Heart left ventricle (tissue), 16 donors: ENCODE results near the gene GK2. TPM values are rescaled to one million over a fixed set of nuclear protein-coding genes. Genes with fewer than 3 reads are reported as not detected.

Experiments
- ATAC-seq, 4 donors: fragments of 200-7000 bp; cut with Tn5 transposase; one replicate each; pipeline ENCODE4 v1.9.1; 2020 to 2022; ENCODE audit warnings: moderate library complexity in 4 of 4, mild to moderate bottlenecking in 3 of 4, moderate number of reproducible peaks in 1 of 4
- DNase-seq, 5 donors: peaks; one replicate each; pipeline ENCODE4 v3.0.0-alpha.2; 2020
- H3K27ac ChIP-seq, 12 donors: fragments of 200-600 bp; sonication (generic) in 4 of 12; one replicate each; pipeline versions ENCODE4 v1.5.0 to v1.8.0; 2016 to 2022; ENCODE audit warnings: mild to moderate bottlenecking in 2 of 12
- H3K27me3 ChIP-seq, 9 donors: fragments of 200-600 bp; sonication (generic) in 2 of 9; one replicate each; pipeline versions ENCODE4 v1.5.1 to v1.8.0; 2016 to 2022; ENCODE audit warnings: mild to moderate bottlenecking in 3 of 9
- H3K36me3 ChIP-seq, 9 donors: fragments of 200-600 bp; sonication (generic) in 2 of 9; one replicate each; pipeline versions ENCODE4 v1.5.0 to v1.8.0; 2018 to 2022; ENCODE audit warnings: mild to moderate bottlenecking in 2 of 9
- H3K4me1 ChIP-seq, 12 donors: fragments of 200-600 bp; sonication (generic) in 4 of 12; one replicate each; pipeline versions ENCODE4 v1.5.0 to v1.8.0; 2016 to 2022; ENCODE audit warnings: mild to moderate bottlenecking in 3 of 12
- H3K4me3 ChIP-seq, 12 donors: fragments of 200-600 bp; sonication (generic) in 4 of 12; one replicate each; pipeline versions ENCODE4 v1.5.0 to v1.8.0; 2017 to 2022; ENCODE audit warnings: mild to moderate bottlenecking in 9 of 12, moderate library complexity in 4 of 12
- H3K9me3 ChIP-seq, 12 donors: fragments of 200-600 bp; sonication (generic) in 4 of 12; one replicate each; pipeline versions ENCODE4 v1.5.0 to v1.8.0; 2016 to 2022; ENCODE audit warnings: mild to moderate bottlenecking in 1 of 12
- CTCF ChIP-seq, 12 donors: fragments of 200-600 bp; sonication (generic) in 4 of 12; IDR thresholded peaks; one replicate each; pipeline versions ENCODE4 v1.5.0 to v1.8.0; 2018 to 2022; ENCODE audit warnings: antibody characterized with exemption in 12 of 12, mild to moderate bottlenecking in 5 of 12
- POLR2A ChIP-seq, 2 donors: fragments of 450-650 bp; IDR thresholded peaks; one replicate each; pipeline ENCODE4 v1.6.1; 2017; ENCODE audit warnings: antibody characterized with exemption in 2 of 2, mild to moderate bottlenecking in 2 of 2, moderate library complexity in 2 of 2
- WGBS, 4 donors: extraction: QIAGEN DNeasy Blood & Tissue Kit in 2 of 4; methylation state at CpG; one replicate each; pipeline versions ENCODE4 v1.1.5 to v1.1.7; 2013 to 2018; 5-methylcytosine and 5-hydroxymethylcytosine counted together
- intact Hi-C, 10 donors: fragments of 100-400 bp; cut with DNase I; formaldehyde crosslinking; loops; one replicate each; pipeline versions ENCODE4 v1.11.1 to v1.14.2; 2022
- long read RNA-seq, 3 donors: library from polyadenylated mRNA; unstranded; transcript quantifications; one replicate each; pipeline ENCODE4 v2.0.0, GENCODE V29; 2020 to 2021
- polyA plus RNA-seq, 2 donors: library from polyadenylated mRNA; stranded (reverse); fragments of 200-250 nt; gene quantifications; one replicate each; pipeline ENCODE4 v1.2.3, GENCODE V29; 2013
- total RNA-seq, 9 donors: library from RNA; depleted of rRNA in 2 of 9; stranded (reverse); fragments of >200 nt in 2 of 9; fragmentation: NEBNext Ultra II Directional in 3 of 9; extraction: Animal tissue kit (Norgen Biotek cat#: 25700) in 3 of 9; gene quantifications; one replicate each; pipeline versions ENCODE4 v1.1.0 to v1.2.4, GENCODE V29; 2016 to 2023
- donor health status: ischemic (EF 13 %, LVEDD 7.1; RV severe dilation, severe dysfunction).
- donor health status: healthy with polysubstance abuse.
- donor health status: DM: no; HTN: yes; CAD: no.
- donor health status: DM: no; HTN: no; CAD: no.
- donor health status: ischemic (EF 25% LVEDD 6.9; RV normal size, moderate dysfunction).
- donor health status: ischemic (EF 25% LVEDD 5.7; RV mildly dilated, moderate dysfunction).
- donor health status: healthy.
- donor health status: DM: yes; HTN: yes; CAD: no.
- donor health status: ischemic (EF 35%, LVEDD 5.7; RV mildly dilated, moderate dysfunction).
- donor health status: nonischemic (EF 11% LVEDD 7.7; RV severe dilation, severe dysfunction).
- donor health status: DM: yes; HTN: yes; CAD: no.
- donor health status: PGD.
- donor health status: ischemic (EF 29% LVEDD 5.4; RV normal size, mild dysfunction).
- donor health status: nonischemic (EF 23%, LVEDD 6.1; RV moderate dilation, normal function).

GK2 gene
- total RNA-seq (not detected), polyA plus RNA-seq (not detected)
- long read RNA-seq, donor 1 = 0 reads
- long read RNA-seq, donor 2 = 0 reads
- long read RNA-seq, donor 3 = 0 reads

GRCh38 chr4:79408063-79408462 is at the start of gene GK2:
Gene GK2 (minus strand): TSS chr4:79408228. CDS start chr4:79408200, 28 bp downstream.
- intact Hi-C loops = no loop called here
- Histone ChIP-seq H3K27me3 (no peaks in the 10 kb centered on the region), H3K36me3 (no peaks in the 10 kb centered on the region), H3K9me3 (peaks cover 0 to 4% (median 0%) of the 10 kb centered on the region in 12 donors), H3K27ac (no peak within 1 kb of the TSS), H3K4me1 (no peaks in the 10 kb centered on the region), H3K4me3 (no peak within 1 kb of the TSS)
- DNase-seq (peak in 1 of 5 donors; percentile 49), ATAC-seq (no peak)
- 91 to 96% (median 92%) methylated on average over 16 of the region's 16 CpGs for WGBS, 4 donors
- TF ChIP-seq CTCF (IDR thresholded peaks at IDR 0.05) (no peak), POLR2A (IDR thresholded peaks at IDR 0.05) (no peak)

- no peaks in the 10 kb centered on the region for H3K9me3 ChIP-seq
- H3K4me3 ChIP-seq = no peak overlapping the region
- ATAC-seq = no peak
- 40 to 51% (median 45%) methylated on average over 5 of the region's 5 CpGs for WGBS, 4 donors
- TF ChIP-seq POLR2A (IDR thresholded peaks at IDR 0.05) (no peak), CTCF (IDR thresholded peaks at IDR 0.05) (no peak)
- no peak overlapping the region for H3K27ac ChIP-seq
- no peaks in the 10 kb centered on the region for H3K4me1 ChIP-seq
- H3K27me3 ChIP-seq = no peaks in the 10 kb centered on the region
- no peak for DNase-seq
- H3K36me3 ChIP-seq = no peaks in the 10 kb centered on the region
- intact Hi-C loops = no loop called here
Observed at GRCh38 chr4:79455216-79455615, 47.2 kb upstream of the GK2 start.

GRCh38 chr4:79454656-79455055 is 46.6 kb upstream of the GK2 start:
- WGBS, 4 donors = 73 to 78% (median 76%) methylated on average over 2 of the region's 2 CpGs

GRCh38 chr4:79450053-79450452 is 42.0 kb upstream of the GK2 start:
- ATAC-seq (no peak), DNase-seq (no peak)
- intact Hi-C loops = no loop called here
- no peaks in the 10 kb centered on the region for H3K36me3 ChIP-seq
- 58 to 86% (median 74%) methylated on average over 2 of the region's 2 CpGs for WGBS, 4 donors
- H3K4me1 ChIP-seq = no peaks in the 10 kb centered on the region
- no peaks in the 10 kb centered on the region for H3K27me3 ChIP-seq
- H3K27ac ChIP-seq = no peak overlapping the region
- TF ChIP-seq POLR2A (IDR thresholded peaks at IDR 0.05) (no peak), CTCF (IDR thresholded peaks at IDR 0.05) (no peak)
- no peak overlapping the region for H3K4me3 ChIP-seq
- no peaks in the 10 kb centered on the region for H3K9me3 ChIP-seq

More at GRCh38 chr4:79454656-79455055, 46.6 kb upstream of the GK2 start:
- Histone ChIP-seq H3K4me3 (no peak overlapping the region), H3K36me3 (no peaks in the 10 kb centered on the region), H3K27me3 (no peaks in the 10 kb centered on the region), H3K4me1 (no peaks in the 10 kb centered on the region), H3K27ac (no peak overlapping the region), H3K9me3 (no peaks in the 10 kb centered on the region)
- intact Hi-C loops = no loop called here
- TF ChIP-seq CTCF (IDR thresholded peaks at IDR 0.05) (no peak), POLR2A (IDR thresholded peaks at IDR 0.05) (no peak)
- no peak for ATAC-seq
- DNase-seq = no peak
